BLaER1 treated with 17β-estradiol and CSF1 and Interleukin-3, amounts not matched to agents 10 nM and 100 nM (cell line): ENCODE data around the gene PMVK.

Source experiments
- H3K27ac ChIP-seq, 11 experiments: shearing (Covaris generic); formaldehyde crosslinking; 2 replicates each; pipeline ENCODE4 v1.8.1; 2022
- H3K27me3 ChIP-seq, 11 experiments: shearing (Covaris generic); formaldehyde crosslinking; 2 replicates each; pipeline ENCODE4 v1.8.1; 2022
- H3K36me3 ChIP-seq, 11 experiments: shearing (Covaris generic); formaldehyde crosslinking; 2 replicates each; pipeline ENCODE4 v1.8.1; 2022
- H3K4me1 ChIP-seq, 10 experiments: shearing (Covaris generic); formaldehyde crosslinking; 2 replicates each; pipeline ENCODE4 v1.8.1; 2022
- H3K4me2 ChIP-seq, 11 experiments: shearing (Covaris generic); formaldehyde crosslinking; 2 replicates each; pipeline ENCODE4 v1.8.1; 2022
- H3K4me3 ChIP-seq, 10 experiments: shearing (Covaris generic); formaldehyde crosslinking; 2 replicates each; pipeline ENCODE4 v1.8.1; 2022
- H3K9ac ChIP-seq, 11 experiments: shearing (Covaris generic); formaldehyde crosslinking; 2 replicates each; pipeline ENCODE4 v1.8.1; 2022
- H3K9me3 ChIP-seq, 11 experiments: shearing (Covaris generic); formaldehyde crosslinking; replicated peaks in 1 of 11; 2 replicates each; pipeline ENCODE4 v1.8.1; 2022
- H4K20me1 ChIP-seq, 11 experiments: shearing (Covaris generic); formaldehyde crosslinking; 2 replicates each; pipeline ENCODE4 v1.8.1; 2022
- Cebpa-rat ChIP-seq, 11 experiments: shearing (Covaris generic); IDR thresholded peaks; 2 replicates each; pipeline ENCODE4 v1.8.1; 2022

PMVK gene

DNA sequence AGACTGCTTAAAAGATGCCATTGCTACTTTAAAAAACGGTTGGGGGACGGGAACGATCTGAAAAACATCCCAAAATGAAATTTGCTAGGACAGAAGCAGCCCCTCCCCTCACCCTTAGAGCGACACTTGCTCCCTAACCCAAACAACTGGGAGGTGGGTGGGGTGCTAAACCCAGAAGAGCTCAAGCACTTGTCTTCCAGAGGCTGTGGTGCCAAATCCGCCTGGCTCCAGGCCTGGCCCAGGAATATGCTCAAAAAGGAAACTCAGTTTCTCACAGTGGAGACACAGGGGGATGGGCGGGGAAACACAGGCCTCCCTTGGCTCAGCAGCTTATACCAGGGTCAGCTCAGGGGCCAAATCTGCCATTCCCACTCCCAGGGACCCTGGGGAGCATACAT is 20.0 kb upstream of the PMVK start:
- no peak for TF ChIP-seq Cebpa-rat (IDR thresholded peaks at IDR 0.05)

DNA sequence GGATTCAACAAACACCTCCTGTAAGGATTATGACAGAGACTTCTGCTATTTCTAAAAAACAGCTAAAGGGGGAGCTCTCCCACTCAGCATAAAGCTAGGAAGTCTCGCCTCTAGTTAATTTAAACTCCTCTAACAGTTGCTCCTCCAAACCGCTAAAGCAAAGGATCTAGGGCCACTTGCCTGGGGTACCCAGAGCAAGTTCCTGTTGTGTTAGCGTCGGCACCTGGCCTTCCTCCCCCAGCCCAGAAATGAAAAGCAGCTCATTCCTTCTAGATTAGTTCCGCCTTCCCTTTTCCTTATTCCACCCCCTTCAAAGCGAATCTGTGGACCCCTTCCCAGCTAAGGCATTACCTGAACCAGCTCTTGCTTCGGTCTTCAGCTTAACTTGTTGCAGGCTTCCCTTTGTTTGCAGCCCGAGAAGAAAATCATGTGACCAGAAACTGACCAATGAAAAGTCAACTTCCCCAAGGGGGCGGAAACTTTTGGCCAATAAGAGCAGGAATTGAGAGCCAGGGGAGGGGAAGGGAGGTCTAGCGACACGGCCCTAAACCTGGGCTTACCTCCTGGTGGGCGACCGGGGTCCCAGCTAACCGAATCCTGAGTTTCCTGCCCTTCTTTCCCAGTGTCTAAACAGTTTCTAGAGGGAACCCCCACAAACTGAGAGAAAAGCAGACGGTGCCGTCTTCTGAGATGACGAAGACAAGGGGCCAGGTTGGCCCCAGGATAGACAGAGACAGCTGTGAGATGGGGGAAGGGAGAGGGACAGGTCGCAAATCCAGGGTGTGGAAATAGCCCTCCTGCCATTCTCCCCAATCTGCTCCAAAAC is 19.4 kb upstream of the PMVK start, which contains the start of gene PBXIP1:
Gene PBXIP1, minus strand, starts transcription at position 382 of the 826 bp plus-strand sequence. CDS start 2,378 bp downstream, outside the sequence.
- Histone ChIP-seq H3K27me3 (no peaks in the 10 kb centered on the region), H3K4me3 (peak within 1 kb of the TSS; percentile 61 to 76 (median 71)), H4K20me1 (peaks cover 11 to 44% (median 27%) of the 10 kb centered on the region in 11 experiments; a peak in 13 of 22 replicates), H3K36me3 (peaks cover 23 to 39% (median 27%) of the 10 kb centered on the region in 11 experiments), H3K4me2 (peak within 1 kb of the TSS; percentile 89 to 98 (median 96)), H3K27ac (peak within 1 kb of the TSS; percentile 66 to 94 (median 86)), H3K9ac (peak within 1 kb of the TSS; percentile 74 to 86 (median 83)), H3K9me3 (no peaks in the 10 kb centered on the region), H3K4me1 (peaks cover 86 to 96% (median 92%) of the 10 kb centered on the region in 10 experiments)
- no peak for TF ChIP-seq Cebpa-rat (IDR thresholded peaks at IDR 0.05)

More for the DNA sequence above, 20.0 kb upstream of the PMVK start:
- Histone ChIP-seq H3K4me1 (peaks cover 80 to 90% (median 86%) of the 10 kb centered on the region in 10 experiments), H3K27ac (peak overlapping the region; percentile 66 to 94 (median 86); a peak in 20 of 22 replicates), H3K9ac (peak overlapping the region; percentile 74 to 86 (median 83); a peak in 21 of 22 replicates), H4K20me1 (peaks cover 8 to 41% (median 23%) of the 10 kb centered on the region in 11 experiments; a peak in 13 of 22 replicates), H3K4me3 (peak overlapping the region; percentile 61 to 76 (median 71)), H3K4me2 (peak overlapping the region; percentile 89 to 98 (median 96)), H3K27me3 (no peaks in the 10 kb centered on the region), H3K9me3 (no peaks in the 10 kb centered on the region), H3K36me3 (peaks cover 18 to 32% (median 21%) of the 10 kb centered on the region in 11 experiments)

DNA sequence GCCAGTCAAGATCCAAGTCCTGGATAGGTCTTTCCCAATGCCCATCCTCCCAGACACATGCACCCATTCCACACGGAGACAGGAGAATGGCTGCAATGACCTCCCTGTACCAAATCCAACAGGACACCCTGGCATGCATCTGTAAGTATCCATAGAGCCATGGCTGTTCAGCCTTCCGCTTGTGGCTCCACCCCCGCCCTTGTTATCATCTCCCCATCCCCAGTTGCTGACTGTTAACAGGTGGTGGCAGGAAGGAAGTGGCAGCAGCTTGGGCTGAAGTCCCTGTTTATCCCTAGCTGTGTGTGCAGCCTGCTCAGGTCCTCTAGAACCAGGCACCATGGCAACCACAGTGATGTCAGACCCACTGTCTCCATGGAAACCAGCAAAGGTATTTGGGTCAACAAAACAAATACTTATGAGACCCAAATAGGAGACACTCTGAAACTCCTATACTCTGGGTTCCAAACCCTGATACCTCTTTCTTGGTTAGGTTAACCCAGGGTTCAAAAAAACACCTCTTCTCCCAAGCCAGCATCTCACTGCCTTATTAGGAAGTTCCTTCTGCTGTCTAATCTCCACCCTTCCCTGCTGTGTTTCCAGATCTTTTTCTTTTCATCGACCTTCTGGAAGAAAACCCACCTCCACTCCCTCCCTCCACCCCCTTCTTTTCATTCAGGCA is 18.7 kb upstream of the PMVK start:
- H3K36me3 ChIP-seq: peaks cover 31 to 46% (median 34%) of the 10 kb centered on the region in 11 experiments
- H3K4me1 ChIP-seq: peaks cover 85 to 95% (median 92%) of the 10 kb centered on the region in 10 experiments
- no peaks in the 10 kb centered on the region for H3K27me3 ChIP-seq
- peaks cover 11 to 48% (median 30%) of the 10 kb centered on the region in 11 experiments; a peak in 14 of 22 replicates for H4K20me1 ChIP-seq
- H3K27ac ChIP-seq: peak overlapping the region; percentile 66 to 94 (median 86)
- H3K4me3 ChIP-seq: peak overlapping the region; percentile 61 to 76 (median 71)
- no peak for TF ChIP-seq Cebpa-rat (IDR thresholded peaks at IDR 0.05)
- H3K4me2 ChIP-seq: peak overlapping the region; percentile 89 to 98 (median 96)
- H3K9ac ChIP-seq: peak overlapping the region; percentile 74 to 86 (median 83)
- no peaks in the 10 kb centered on the region for H3K9me3 ChIP-seq

DNA sequence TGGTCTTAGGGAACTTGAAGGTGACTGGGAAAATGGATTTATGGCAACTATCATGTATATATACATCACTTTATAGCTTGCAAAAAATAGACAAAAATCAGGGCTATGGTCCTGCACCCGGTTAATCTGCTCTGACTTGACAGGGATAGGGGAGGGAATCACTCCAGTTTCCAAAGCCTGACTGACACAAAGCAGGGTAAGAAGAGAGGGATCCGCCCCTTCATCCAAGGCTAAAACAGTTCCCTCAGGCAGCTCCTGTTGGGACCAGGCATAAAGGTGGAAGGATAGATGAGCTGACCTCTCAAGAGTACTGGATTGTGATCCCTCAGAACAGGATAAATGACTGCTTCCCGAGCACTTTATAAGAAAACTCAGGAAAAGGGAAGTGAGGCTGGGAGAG is 18.0 kb upstream of the PMVK start:
- H4K20me1 ChIP-seq: peaks cover 11 to 51% (median 30%) of the 10 kb centered on the region in 11 experiments; a peak in 14 of 22 replicates
- peaks cover 78 to 90% (median 86%) of the 10 kb centered on the region in 10 experiments for H3K4me1 ChIP-seq
- H3K9me3 ChIP-seq: no peaks in the 10 kb centered on the region
- H3K36me3 ChIP-seq: peaks cover 30 to 46% (median 35%) of the 10 kb centered on the region in 11 experiments
- peak overlapping the region; percentile 61 to 76 (median 71) for H3K4me3 ChIP-seq
- peak overlapping the region; percentile 89 to 98 (median 96) for H3K4me2 ChIP-seq
- no peak for TF ChIP-seq Cebpa-rat (IDR thresholded peaks at IDR 0.05)
- no peaks in the 10 kb centered on the region for H3K27me3 ChIP-seq
- H3K27ac ChIP-seq: peak overlapping the region in 10 of 11 experiments; percentile 78 to 94 (median 86); a peak in 20 of 22 replicates
- peak overlapping the region; percentile 67 to 86 (median 83) for H3K9ac ChIP-seq

DNA sequence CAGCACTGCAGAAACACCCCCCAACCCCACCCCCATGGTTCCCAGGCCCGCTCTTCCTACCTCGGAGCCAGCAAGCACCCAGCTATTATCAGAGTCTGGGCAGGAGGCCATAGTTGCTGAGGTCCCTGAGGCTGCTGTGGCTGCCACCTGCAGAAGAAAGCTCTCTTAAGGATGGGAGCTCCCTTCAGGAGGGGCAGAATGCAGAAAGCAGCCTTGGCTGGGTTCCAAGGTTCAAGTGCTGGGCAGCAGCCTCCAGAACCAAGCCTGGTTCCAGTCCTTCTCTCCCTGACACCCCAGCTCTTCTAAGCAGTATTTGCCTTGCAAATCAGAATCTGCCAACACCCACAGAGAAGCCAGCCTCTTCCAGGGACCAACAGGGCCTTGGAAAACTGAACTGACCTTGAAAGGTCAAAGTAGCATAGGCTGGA is 17.1 kb upstream of the PMVK start:
- H3K9me3 ChIP-seq: no peaks in the 10 kb centered on the region
- peak overlapping the region; percentile 89 to 98 (median 96) for H3K4me2 ChIP-seq
- H4K20me1 ChIP-seq: peaks cover 11 to 52% (median 28%) of the 10 kb centered on the region in 11 experiments; a peak in 14 of 22 replicates
- H3K27me3 ChIP-seq: no peaks in the 10 kb centered on the region
- no peak for TF ChIP-seq Cebpa-rat (IDR thresholded peaks at IDR 0.05)
- peaks cover 72 to 87% (median 80%) of the 10 kb centered on the region in 10 experiments for H3K4me1 ChIP-seq
- H3K9ac ChIP-seq: peak overlapping the region in 7 of 11 experiments; percentile 67 to 85 (median 81); a peak in 9 of 22 replicates
- H3K36me3 ChIP-seq: peaks cover 22 to 45% (median 32%) of the 10 kb centered on the region in 11 experiments
- H3K27ac ChIP-seq: peak overlapping the region in 10 of 11 experiments; percentile 16 to 94 (median 82); a peak in 15 of 22 replicates
- peak overlapping the region in 9 of 10 experiments; percentile 2 to 71 (median 67); a peak in 12 of 20 replicates for H3K4me3 ChIP-seq

DNA sequence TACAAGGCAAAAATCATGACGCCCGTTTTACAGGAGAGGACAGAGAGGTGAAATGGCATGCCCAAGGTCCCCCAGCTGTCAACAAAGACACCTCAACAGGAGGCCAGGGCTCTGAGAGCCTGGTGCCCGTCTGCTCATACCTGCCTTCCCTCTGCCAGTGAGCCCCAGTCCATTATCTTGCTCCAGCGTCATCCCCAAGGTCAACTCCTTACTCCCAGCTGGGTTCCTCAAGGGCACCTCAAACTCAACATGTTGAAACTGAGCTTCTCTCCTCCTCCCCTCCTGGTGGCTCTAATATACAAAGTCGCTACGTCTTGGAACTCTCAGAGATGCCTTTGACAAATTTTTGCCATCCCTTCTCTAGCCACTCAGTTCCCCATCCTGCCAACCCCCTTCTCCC is 16.1 kb upstream of the PMVK start:
- Histone ChIP-seq H3K27me3 (no peaks in the 10 kb centered on the region), H3K36me3 (peaks cover 25 to 46% (median 36%) of the 10 kb centered on the region in 11 experiments), H3K4me2 (peak overlapping the region; percentile 89 to 98 (median 96)), H3K27ac (peak overlapping the region in 8 of 11 experiments; percentile 22 to 94 (median 84); a peak in 16 of 22 replicates), H3K4me1 (peaks cover 70 to 87% (median 82%) of the 10 kb centered on the region in 10 experiments), H3K4me3 (peak overlapping the region in 7 of 10 experiments; percentile 16 to 71 (median 66); a peak in 10 of 20 replicates), H3K9me3 (no peaks in the 10 kb centered on the region), H3K9ac (peak overlapping the region; percentile 13 to 85 (median 64); a peak in 16 of 22 replicates), H4K20me1 (peaks cover 11 to 61% (median 31%) of the 10 kb centered on the region in 11 experiments; a peak in 14 of 22 replicates)
- TF ChIP-seq Cebpa-rat (IDR thresholded peaks at IDR 0.05): no peak

DNA sequence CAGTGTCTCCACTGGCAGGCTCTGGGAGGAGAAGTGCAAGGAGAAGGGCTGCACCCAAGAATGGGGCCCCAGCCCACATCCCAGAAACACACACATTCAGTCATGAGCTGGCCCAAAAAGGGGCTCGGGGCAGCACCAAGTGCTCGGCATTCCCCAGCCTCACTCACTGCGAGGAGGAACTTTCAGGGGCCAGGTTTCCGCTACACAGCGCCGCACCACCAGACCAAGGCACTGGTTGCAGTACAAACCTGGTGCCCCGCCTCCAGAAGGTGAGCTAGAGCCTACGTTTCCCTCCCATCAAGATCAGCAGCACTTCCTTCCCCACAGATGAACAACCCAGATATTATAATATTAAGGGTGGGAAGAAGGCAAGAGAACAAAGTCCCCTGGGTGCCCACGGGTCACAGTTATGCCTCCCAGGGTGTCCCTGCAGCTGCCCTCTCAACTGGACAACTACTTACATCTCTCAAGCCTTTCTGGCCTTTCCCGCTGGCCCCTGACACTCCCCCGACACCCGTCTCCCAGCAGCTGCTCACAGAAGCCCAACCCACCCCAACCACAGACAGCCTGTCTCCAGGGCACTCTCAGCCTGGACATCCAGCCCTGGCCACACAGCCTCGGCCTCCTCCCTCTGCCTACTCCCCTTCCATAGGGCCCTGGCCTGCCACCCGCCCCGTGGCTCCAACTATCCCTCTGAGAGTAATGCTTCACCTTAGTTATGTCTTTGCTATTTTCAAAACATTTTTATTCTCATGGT is 15.6 kb upstream of the PMVK start:
- H3K4me2 ChIP-seq: peak overlapping the region; percentile 89 to 98 (median 96)
- peaks cover 31 to 46% (median 40%) of the 10 kb centered on the region in 11 experiments for H3K36me3 ChIP-seq
- H3K4me3 ChIP-seq: peak overlapping the region; percentile 2 to 71 (median 30); a peak in 13 of 20 replicates
- TF ChIP-seq Cebpa-rat (IDR thresholded peaks at IDR 0.05): no peak
- H3K27ac ChIP-seq: peak overlapping the region in 9 of 11 experiments; percentile 3 to 94 (median 80); a peak in 17 of 22 replicates
- H3K9ac ChIP-seq: peak overlapping the region; percentile 13 to 85 (median 64); a peak in 20 of 22 replicates
- peaks cover 11 to 61% (median 31%) of the 10 kb centered on the region in 11 experiments; a peak in 14 of 22 replicates for H4K20me1 ChIP-seq
- H3K4me1 ChIP-seq: peaks cover 64 to 86% (median 82%) of the 10 kb centered on the region in 10 experiments
- no peaks in the 10 kb centered on the region for H3K27me3 ChIP-seq
- H3K9me3 ChIP-seq: no peaks in the 10 kb centered on the region
